Measurements from ENCODE around the gene PRKAG2. TPM values are rescaled to one million over a fixed set of nuclear protein-coding genes. Genes with fewer than 3 reads are reported as not detected.

Gene PRKAG2
- total RNA-seq, 4 donors from 2014 or later, result 7.5 to 14.3 (median 12.2) TPM

GRCh38 chr7:151786936-151787335 lies 90.0 kb downstream of the PRKAG2 start:
- intact Hi-C loops (cut with DNase I; ENCODE audit: low total_unique reads), result no loop called here
- no peak for DNase-seq (ENCODE audit: low spot score in 2 of 2)
- TF ChIP-seq POLR2A (IDR thresholded peaks at IDR 0.05) (no peak), CTCF (IDR thresholded peaks at IDR 0.05) (no peak)
- no peak overlapping the region for H3K4me3 ChIP-seq (ENCODE audit: low read depth, poor library complexity, severe bottlenecking)
- WGBS, 2 donors, result 84 to 86% methylated on average over 5 of the region's 5 CpGs

- intact Hi-C loops (cut with DNase I; ENCODE audit: low total_unique reads), result no loop called here
- no peak overlapping the region for H3K4me3 ChIP-seq (ENCODE audit: low read depth, poor library complexity, severe bottlenecking)
- no peak for DNase-seq (ENCODE audit: low spot score in 2 of 2)
- TF ChIP-seq POLR2A (IDR thresholded peaks at IDR 0.05) (no peak), CTCF (IDR thresholded peaks at IDR 0.05) (no peak)
- WGBS, 2 donors, result 94 to 97% methylated on average over 19 of the region's 19 CpGs
These were observed 90.7 kb downstream of the PRKAG2 start for GRCh38 chr7:151786241-151786640.

- intact Hi-C loops (cut with DNase I; ENCODE audit: low total_unique reads), result no loop called here
- 84 to 89% methylated on average over 7 of the region's 7 CpGs for WGBS, 2 donors
- TF ChIP-seq CTCF (IDR thresholded peaks at IDR 0.05) (no peak), POLR2A (IDR thresholded peaks at IDR 0.05) (no peak)
- DNase-seq (ENCODE audit: low spot score in 2 of 2), result no peak
- H3K4me3 ChIP-seq (ENCODE audit: low read depth, poor library complexity, severe bottlenecking), result no peak overlapping the region
These were observed 91.3 kb downstream of the PRKAG2 start for GRCh38 chr7:151785681-151785965.

GRCh38 chr7:151784853-151785680 lies 91.8 kb downstream of the PRKAG2 start:
- intact Hi-C loops (cut with DNase I; ENCODE audit: low total_unique reads), result loop anchor here (5.0 kb wide), 1 partner anchor 147 kb away; no protein-coding TSS in a partner anchor
- no peak for DNase-seq (ENCODE audit: low spot score in 2 of 2)
- WGBS, 2 donors, result 92 to 93% methylated on average over 21 of the region's 21 CpGs
- H3K4me3 ChIP-seq (ENCODE audit: low read depth, poor library complexity, severe bottlenecking), result no peak overlapping the region
- TF ChIP-seq CTCF (IDR thresholded peaks at IDR 0.05) (no peak), POLR2A (IDR thresholded peaks at IDR 0.05) (no peak)

- intact Hi-C loops (cut with DNase I; ENCODE audit: low total_unique reads), result loop anchor here (5.0 kb wide), 1 partner anchor 148 kb away; no protein-coding TSS in a partner anchor
- TF ChIP-seq POLR2A (IDR thresholded peaks at IDR 0.05), result no peak
- TF ChIP-seq CTCF (IDR thresholded peaks at IDR 0.05), result no peak
- 95 to 97% methylated on average over 18 of the region's 18 CpGs for WGBS, 2 donors
- H3K4me3 ChIP-seq (ENCODE audit: low read depth, poor library complexity, severe bottlenecking), result no peak overlapping the region
- DNase-seq (ENCODE audit: low spot score in 2 of 2), result no peak
These were observed 92.8 kb downstream of the PRKAG2 start for GRCh38 chr7:151783958-151784575.

Data from lower leg skin (tissue), 4 donors.